HG03432 (cell line): Measurements from ENCODE around the gene SEMA5A.

ENCODE experiments used
- ATAC-seq: cut with Tn5 transposase; IDR thresholded peaks from one replicate; pipeline ENCODE4 v1.9.1; 2021; ENCODE audit warnings: mild to moderate bottlenecking, moderate library complexity; ENCODE audit not compliant: unreplicated experiment

Gene SEMA5A

DNA sequence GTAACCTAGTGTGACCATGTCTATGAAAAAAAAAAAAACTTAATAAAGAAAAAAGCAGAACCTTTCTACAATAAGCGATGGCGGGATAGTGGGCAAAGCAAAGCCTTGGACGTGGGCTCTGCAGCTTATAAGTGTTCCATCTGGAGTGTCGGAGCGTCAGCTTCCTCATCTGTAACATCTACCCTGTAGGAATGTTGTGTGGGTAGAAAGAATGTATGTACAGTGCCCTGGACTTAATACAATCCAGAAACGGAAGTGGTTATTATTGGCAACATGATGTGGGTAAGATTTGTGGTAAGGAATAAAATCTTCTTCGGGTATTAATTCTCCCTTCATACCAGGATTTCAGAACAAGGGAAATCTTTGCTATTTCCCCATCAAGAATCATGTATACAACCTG lies 66.5 kb downstream of the SEMA5A start:
- ATAC-seq = no peak

DNA sequence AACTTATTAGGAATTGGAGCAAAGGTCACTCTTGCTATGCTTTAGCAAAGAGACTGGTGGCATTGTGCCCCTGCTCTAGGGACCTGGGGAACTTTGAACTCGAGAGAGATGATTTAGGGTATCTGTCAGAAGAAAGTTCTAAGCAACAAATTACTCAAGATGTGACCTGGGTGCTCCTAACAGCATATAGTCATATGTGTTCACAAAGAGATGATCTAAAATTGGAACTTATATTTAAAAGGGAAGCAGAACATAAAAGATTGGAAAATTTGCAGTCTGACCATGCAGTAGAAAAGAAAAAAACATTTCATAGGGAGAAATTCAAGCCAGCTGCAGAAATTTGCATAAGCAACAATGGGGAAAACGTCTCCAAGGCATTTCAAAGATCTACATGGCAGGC lies 68.3 kb downstream of the SEMA5A start:
- ATAC-seq = no peak

DNA sequence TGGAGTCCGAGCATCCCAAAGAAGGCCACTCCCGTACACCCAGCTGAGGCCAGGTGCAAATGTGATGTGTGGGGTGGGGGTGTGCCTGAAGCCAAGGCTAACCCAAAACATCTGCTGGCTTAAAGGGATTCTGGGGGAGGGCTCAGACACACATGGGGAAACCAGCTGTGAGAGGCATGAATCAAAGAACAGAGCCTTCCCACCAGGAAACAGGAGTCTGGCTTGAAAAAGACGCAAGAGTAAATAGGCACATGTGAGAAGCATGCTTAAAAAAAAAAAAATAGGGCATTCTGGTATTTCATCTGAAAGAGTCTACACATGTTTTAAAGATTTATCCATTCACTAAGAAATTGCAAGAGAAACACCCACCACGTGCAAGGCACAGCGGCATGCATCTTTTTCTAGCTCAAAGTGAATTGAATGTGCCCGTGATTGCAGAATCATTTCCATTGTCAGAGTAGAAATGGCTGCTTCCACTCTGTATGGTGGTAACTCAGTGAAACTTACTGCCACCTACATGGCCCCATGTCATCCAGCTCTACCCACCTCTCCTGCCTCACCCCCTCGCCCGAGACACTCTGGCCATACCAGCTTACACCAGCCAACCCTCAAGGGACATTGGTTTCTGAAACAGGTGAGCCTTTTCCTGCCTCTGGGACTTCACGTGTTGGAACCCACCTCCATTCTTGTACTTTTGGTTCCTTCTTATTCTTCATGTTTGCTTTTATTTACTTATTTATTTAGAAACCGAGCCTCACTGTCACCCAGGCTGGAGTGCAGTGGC lies 71.5 kb downstream of the SEMA5A start:
- no peak for ATAC-seq

DNA sequence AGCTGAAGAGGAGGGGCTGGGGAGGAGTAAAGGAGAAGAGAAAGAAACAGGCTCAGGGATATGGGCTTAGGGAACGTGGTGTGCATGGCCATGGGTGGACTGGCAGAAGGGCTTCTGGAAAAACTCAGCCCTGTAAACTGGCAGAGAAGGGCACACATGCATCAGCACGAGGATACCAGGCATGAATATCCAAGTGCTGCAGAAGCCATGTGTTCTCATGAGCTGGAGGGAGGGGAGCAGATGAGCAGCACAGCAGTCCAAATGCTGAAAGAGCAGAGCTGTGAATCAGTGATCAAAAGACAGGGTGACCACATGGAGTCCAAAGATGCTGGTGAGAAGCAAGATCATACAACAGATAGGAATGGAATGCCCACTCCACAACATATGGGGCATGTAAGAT lies 72.3 kb downstream of the SEMA5A start:
- ATAC-seq = no peak

- ATAC-seq = no peak
Measured at GRCh38 chr5:9470410-9470809, 75.5 kb downstream of the SEMA5A start.

DNA sequence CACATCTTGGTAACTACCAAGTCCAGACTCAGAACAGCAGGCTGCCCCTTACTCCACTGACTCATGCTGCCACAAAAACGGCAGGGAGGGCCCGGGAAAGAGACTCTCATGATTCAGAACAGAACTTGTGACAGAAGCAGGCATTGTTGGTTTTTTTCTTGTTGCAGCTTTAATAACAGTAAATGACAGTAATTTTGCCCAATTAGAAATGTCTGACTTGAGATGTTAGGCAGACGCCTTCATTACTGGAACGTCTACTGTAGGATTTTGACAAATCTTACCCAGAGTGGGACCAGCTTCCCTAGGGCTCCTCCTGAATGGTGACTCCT lies 77.9 kb downstream of the SEMA5A start:
- peak; percentile 60 for ATAC-seq

- no peak for ATAC-seq
Measured at GRCh38 chr5:9467199-9468059, 78.4 kb downstream of the SEMA5A start.

GRCh38 chr5:9466697-9467096 lies 79.2 kb downstream of the SEMA5A start:
- no peak for ATAC-seq

DNA sequence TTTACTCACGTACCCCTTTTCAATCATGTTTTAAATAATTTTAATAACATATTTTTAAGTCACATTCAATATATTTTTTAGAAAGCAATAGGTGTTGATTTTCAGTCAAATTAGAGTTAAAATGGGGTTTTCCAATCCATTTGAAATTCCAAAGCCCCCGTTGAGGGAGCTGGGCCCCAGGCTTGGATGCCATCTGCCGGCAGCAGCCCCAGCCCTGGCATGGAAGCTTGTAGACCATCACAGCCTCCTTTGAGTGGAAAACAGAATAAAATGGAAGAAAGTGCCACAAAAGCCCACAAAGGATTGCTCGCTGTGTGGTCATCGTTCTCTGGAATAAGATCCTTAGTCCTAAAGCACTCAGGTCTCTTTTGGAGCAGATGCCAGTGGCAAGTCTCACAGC lies 81.4 kb downstream of the SEMA5A start:
- no peak for ATAC-seq

DNA sequence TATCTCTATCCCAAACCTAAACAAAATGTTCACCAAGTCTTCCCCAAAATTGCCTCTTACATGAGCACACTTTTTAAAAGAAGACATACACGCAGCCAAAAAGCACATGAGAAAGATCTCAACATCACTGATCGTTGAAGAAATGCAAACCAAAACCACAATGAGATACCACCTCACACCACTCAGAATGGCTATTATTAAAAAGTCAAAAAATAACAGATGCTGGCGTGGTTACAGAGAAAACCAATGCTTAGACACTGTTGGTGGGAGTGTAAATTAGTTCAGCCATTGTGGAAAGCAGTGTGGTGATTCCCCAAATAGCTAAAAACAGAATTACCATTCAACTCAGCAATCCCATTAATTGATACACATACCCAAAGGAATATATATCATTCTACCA lies 83.8 kb downstream of the SEMA5A start:
- ATAC-seq = no peak

- ATAC-seq = no peak
Measured at GRCh38 chr5:9460885-9461645, 84.8 kb downstream of the SEMA5A start.

- no peak for ATAC-seq
Measured at GRCh38 chr5:9456435-9457042, 89.3 kb downstream of the SEMA5A start.

DNA sequence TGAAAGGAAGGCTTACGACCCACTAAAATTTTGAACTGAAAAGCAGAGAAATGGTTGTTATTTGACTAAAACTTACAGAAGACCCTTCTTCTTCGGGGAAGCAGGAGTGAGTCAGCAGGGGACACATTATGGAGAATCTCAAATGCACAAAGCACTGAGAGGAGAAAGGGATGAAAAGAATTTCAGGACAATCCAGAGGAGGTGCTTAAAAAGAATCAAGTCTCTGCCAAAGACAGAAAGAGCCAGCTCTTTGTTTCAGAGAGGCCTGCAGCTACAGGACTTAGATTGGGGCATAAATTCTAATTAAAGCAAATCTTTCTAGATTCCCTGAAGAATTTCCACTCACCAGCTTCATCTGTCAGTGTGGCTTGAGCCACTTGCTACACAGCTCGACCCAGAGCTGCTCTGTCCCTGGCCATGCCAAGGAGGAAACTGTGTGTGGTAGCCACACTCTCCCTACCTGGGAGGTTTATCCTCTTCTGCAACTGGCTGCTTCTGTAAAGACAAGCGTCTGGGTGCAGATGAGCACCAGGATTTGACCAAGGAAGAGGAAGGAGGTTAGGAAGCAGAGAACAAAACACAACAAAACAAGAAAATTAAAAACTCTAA lies 89.9 kb downstream of the SEMA5A start:
- ATAC-seq = no peak

DNA sequence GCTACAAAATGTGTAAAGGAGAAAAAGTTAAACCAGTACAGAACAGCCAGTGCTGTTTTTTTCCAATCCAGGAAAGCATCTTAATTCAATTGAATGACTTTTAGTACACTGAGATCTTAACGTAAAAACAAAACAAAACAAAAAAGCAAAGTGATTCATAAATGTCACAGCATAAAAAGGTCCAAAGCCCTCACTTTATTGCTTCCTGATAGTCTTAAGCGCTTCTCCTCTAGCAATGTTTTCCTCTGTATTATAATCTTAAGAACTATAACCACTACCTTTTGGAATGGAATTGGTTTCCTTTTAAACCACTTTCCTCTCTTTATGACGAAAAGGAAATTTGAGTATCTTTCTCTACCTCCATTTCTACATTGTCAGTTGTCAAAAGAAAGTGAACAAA lies 91.4 kb downstream of the SEMA5A start:
- ATAC-seq = no peak

DNA sequence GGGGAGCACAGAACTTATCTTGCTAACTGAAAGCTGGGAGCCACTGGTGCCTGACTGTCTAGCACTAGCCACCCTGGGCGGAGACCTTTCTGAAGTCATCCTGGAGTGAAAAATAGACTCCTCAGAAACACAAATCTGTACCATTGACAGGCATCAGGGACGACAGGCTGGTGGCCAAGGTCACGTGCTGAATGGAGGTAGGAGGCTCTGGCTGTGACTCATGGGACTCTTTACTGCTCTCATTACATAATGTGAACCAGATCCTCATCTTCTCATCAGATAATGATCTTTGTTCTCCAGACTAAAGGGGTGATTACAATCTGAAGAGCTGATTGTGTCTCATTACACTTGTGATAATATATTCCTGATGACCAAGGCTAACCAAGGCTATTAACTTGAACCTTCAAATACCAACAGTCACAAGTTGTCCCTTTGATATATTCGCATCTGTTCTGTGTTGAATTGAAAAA lies 91.8 kb downstream of the SEMA5A start:
- peak; percentile 69 for ATAC-seq

GRCh38 chr5:9453480-9454011 lies 92.3 kb downstream of the SEMA5A start:
- no peak for ATAC-seq

- ATAC-seq = no peak
Measured at GRCh38 chr5:9452181-9452580, 93.7 kb downstream of the SEMA5A start.

DNA sequence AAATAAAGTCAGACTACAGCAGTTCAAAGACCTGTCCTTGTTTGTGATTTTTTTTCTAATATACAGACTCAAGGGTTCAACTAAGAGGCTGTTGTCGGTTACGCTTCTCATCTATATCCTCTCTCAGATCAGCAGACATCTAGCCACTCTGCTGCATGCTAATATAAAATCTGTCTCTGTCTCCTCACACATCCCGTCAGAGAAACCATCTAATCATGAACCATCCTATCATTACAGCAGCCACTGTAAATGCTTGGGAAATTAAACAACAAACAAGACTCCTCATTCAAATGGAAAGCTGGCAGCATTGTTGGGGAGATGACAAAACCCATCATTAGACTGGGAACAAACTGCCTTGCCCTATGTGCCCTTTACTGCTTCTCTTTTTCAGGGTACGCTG lies 94.8 kb downstream of the SEMA5A start:
- ATAC-seq = no peak

GRCh38 chr5:9447691-9448090 lies 98.2 kb downstream of the SEMA5A start:
- no peak for ATAC-seq

- no peak for ATAC-seq
Measured at GRCh38 chr5:9445826-9446388, 100.0 kb downstream of the SEMA5A start.
